Brain microvascular endothelial cell (primary cell): Measurements from ENCODE around the gene DNAJB13.

Source experiments
- DNase-seq: peaks from one replicate; pipeline ENCODE4 v3.0.0-alpha.2; 2020
- H3K27ac ChIP-seq: fragments of 250-450 bp; sonication (Bioruptor Pico); 2 replicates; pipeline ENCODE4 v1.5.1; 2020; ENCODE audit warnings: mild to moderate bottlenecking, moderate library complexity
- H3K27me3 ChIP-seq: fragments of 250-450 bp; sonication (Bioruptor Pico); replicated peaks from 2 replicates; pipeline ENCODE4 v1.5.1; 2020; ENCODE audit warnings: mild to moderate bottlenecking
- H3K36me3 ChIP-seq: fragments of 250-450 bp; sonication (Bioruptor Pico); replicated peaks from 2 replicates; pipeline ENCODE4 v1.5.1; 2020; ENCODE audit warnings: mild to moderate bottlenecking
- H3K4me3 ChIP-seq: 2 replicates; pipeline ENCODE4 v1.5.1; 2011; ENCODE audit warnings: low read depth, mild to moderate bottlenecking, control low read depth, low read length, moderate library complexity
- in situ Hi-C: cut with HindIII; loops from 2 replicates; pipeline ENCODE4 v1.10.0; 2017; ENCODE audit warnings: low sequenced_read_pairs, low pct_ligation_motif_present
- TF ChIP-seq, protein P1 (sequence below): IDR thresholded peaks from 2 replicates; pipeline ENCODE4 v1.5.1; 2011; ENCODE audit warnings: low read depth, mild to moderate bottlenecking, moderate library complexity, low read length, control low read depth, inconsistent platforms; ENCODE audit errors: missing control alignments

Gene DNAJB13

DNA sequence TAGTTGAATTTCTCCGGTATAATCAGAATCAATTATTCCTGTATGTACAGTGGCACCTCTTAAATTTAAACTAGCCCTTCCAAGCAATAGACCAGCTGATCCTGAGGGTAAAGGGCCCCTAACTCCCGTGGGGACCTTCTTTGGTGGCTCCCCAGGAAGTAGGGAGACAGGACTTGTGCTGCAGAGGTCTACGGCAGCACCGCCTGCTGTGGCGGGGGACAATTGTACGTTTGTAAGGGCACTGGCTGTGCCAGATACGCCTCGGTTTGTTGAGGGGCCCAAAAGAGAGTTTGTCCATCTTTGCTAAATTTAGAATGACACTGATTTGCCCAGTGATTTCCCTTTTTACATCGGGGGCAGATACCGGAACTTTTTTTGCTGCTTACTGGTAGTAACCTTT is 5.9 kb upstream of the DNAJB13 start:
- in situ Hi-C loops: no loop called here
- TF ChIP-seq, protein P1, sequence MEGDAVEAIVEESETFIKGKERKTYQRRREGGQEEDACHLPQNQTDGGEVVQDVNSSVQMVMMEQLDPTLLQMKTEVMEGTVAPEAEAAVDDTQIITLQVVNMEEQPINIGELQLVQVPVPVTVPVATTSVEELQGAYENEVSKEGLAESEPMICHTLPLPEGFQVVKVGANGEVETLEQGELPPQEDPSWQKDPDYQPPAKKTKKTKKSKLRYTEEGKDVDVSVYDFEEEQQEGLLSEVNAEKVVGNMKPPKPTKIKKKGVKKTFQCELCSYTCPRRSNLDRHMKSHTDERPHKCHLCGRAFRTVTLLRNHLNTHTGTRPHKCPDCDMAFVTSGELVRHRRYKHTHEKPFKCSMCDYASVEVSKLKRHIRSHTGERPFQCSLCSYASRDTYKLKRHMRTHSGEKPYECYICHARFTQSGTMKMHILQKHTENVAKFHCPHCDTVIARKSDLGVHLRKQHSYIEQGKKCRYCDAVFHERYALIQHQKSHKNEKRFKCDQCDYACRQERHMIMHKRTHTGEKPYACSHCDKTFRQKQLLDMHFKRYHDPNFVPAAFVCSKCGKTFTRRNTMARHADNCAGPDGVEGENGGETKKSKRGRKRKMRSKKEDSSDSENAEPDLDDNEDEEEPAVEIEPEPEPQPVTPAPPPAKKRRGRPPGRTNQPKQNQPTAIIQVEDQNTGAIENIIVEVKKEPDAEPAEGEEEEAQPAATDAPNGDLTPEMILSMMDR: no peak
- Histone ChIP-seq H3K4me3 (no peak overlapping the region), H3K27me3 (no peaks in the 10 kb centered on the region), H3K27ac (no peak overlapping the region), H3K36me3 (no peaks in the 10 kb centered on the region)
- no peak for DNase-seq

DNA sequence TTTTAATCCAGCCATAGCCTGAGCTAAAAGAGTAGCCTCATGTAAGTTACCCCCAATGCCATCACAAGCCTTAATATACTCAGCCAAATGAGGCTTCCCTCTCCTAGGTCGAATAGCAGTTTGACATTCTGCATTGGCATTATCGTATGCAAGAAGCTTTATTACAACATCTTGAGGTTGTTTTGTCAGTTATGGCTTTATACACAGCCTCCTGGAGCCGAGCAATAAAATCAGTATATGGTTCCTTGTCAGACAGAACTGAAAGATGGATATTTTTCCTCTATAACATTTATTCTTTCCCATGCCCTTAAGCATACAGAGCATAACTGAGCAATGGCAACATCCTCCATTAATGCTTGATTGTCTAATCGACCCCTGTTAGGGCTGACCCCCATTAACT is 5.4 kb upstream of the DNAJB13 start:
- Histone ChIP-seq H3K27ac (no peak overlapping the region), H3K27me3 (no peaks in the 10 kb centered on the region), H3K4me3 (no peak overlapping the region), H3K36me3 (no peaks in the 10 kb centered on the region)
- TF ChIP-seq, protein P1: no peak
- in situ Hi-C loops: no loop called here
- DNase-seq: no peak

DNA sequence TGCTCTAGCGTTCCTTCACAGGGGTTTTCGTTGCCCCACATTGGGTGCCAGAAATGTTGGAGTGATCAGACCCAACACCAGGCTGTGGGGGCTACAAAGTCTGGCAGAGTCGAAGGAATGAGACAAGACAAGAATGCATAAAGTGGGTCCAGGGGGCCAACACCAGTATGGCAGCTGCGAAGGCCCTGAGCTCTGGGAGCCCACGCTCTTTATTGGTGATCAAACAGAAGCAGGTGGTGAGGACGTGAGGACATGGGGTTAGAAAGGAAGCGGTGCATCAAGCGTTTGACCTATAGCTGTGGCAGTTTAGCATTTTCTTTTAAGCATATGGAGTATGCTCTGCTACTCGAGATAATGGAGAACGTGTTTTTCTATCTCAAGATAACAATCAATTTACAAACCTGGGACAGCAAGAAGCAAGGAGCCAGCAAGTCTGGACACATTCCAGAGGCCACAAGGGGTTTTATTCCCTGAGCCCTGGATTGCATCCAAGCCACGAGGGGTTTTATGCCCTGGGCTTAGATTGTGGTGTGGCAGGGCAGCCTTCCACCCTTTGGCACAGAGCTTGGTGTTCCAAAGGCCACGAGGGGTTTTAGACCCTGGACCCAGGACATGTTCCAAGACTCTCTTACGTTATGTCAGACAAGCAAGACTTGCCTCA is 3.9 kb upstream of the DNAJB13 start:
- Histone ChIP-seq H3K27ac (no peak overlapping the region), H3K27me3 (no peaks in the 10 kb centered on the region), H3K36me3 (no peaks in the 10 kb centered on the region), H3K4me3 (no peak overlapping the region)
- TF ChIP-seq, protein P1: no peak
- in situ Hi-C loops: no loop called here
- DNase-seq: no peak

DNA sequence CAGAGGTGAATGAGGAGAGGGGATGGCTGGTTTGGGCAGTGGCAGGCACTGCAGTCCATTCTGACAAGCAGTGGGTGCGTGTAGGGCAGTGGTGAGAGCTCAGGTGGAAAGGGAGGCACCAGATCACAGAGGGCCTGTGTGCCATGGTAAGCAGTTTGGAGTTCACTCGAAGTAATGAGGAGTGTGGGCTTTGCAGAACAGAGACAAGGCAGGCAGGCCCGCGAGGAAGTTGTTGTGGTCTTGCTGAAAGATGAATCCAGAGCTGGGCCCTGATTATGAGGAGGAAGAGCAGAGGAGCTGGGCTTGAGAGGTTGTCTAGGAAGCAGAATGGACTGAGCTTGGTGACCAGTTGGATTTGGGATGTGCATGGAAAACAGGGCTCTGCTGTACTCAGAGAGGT is 1.6 kb upstream of the DNAJB13 start:
- no peaks in the 10 kb centered on the region for H3K27me3 ChIP-seq
- TF ChIP-seq, protein P1: no peak
- in situ Hi-C loops: no loop called here
- no peak for DNase-seq
- H3K27ac ChIP-seq: no peak overlapping the region
- H3K36me3 ChIP-seq: no peaks in the 10 kb centered on the region
- no peak overlapping the region for H3K4me3 ChIP-seq

DNA sequence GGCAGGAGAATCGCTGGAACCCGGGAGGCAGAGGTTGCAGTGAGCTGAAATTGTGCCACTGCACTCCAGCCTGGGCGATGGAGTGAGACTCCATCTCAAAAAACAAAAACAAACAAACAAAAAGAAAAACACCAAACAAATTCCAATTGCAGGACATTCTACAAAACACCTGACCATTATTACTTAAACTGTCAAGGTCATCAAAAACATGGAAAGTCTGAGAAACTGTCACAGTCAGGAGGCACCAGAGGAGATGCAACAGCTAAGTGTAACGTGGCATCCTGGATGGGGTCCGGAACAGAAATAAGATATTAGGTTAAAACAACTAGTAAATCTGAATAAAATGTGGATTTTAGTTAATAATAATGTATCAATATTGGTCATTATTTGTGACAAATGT is 914 bp upstream of the DNAJB13 start:
- TF ChIP-seq, protein P1: no peak
- no peak for DNase-seq
- no peak overlapping the region for H3K27ac ChIP-seq
- in situ Hi-C loops: no loop called here
- H3K27me3 ChIP-seq: no peaks in the 10 kb centered on the region
- no peak overlapping the region for H3K4me3 ChIP-seq
- H3K36me3 ChIP-seq: no peaks in the 10 kb centered on the region

DNA sequence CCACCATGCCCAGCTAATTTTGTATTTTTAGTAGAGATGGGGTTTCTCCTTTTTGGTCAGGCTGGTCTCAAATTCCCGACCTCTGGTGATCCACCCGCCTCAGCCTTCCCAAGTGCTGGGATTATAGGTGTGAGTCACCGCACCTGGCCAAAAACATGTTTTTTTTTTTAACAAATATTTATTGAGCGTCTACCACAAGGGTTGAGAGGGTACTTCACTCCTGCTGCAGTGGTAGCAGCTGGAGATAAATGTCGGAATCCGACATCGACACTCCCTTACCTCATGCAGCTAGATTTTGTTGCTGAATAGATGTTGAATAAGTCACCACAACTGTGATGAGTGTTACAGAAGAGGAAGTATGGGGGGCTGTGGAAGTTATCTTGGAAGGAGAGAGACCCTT is 971 bp downstream of the DNAJB13 start:
- in situ Hi-C loops: no loop called here
- Histone ChIP-seq H3K27me3 (no peaks in the 10 kb centered on the region), H3K27ac (no peak overlapping the region), H3K4me3 (no peak overlapping the region), H3K36me3 (no peaks in the 10 kb centered on the region)
- no peak for DNase-seq
- TF ChIP-seq, protein P1: no peak
